Natural killer cell treated with Interleukin-12 subunit alpha and Interleukin-12 subunit beta and Interleukin-15 and Interleukin-18, amount 100 ng/mL, for 72 hours (primary cell): Measurements from ENCODE around the gene SAFB2. TPM values are rescaled to one million over a fixed set of nuclear protein-coding genes. Genes with fewer than 3 reads are reported as not detected.
"Not testable (repeated sequence)": the region's sequence is repeated elsewhere in the genome, so short reads cannot be mapped to it uniquely, and the experiment has no call there.

ENCODE experiments used
- ATAC-seq, 2 donors: fragments of 150-1000 bp; cut with Tn5 transposase in 1 of 2; sonication (Bioruptor Pico), chemical (Tn5 transposase) in 1 of 2; 2 replicates each; pipeline ENCODE4 v1.10.0; 2021
- DNase-seq: peaks from one replicate; pipeline ENCODE4 v3.0.0; 2022; ENCODE audit warnings: low spot score
- H3K27ac Mint-ChIP-seq, 2 donors: 1 replicate in 1 of 2; 2 replicates in 1 of 2; pipeline ENCODE4 v1.8.0; 2022; ENCODE audit warnings: mixed read lengths in 2 of 2, mild to moderate bottlenecking in 1 of 2, moderate library complexity in 1 of 2
- H3K27me3 Mint-ChIP-seq, 2 donors: 1 replicate in 1 of 2; 2 replicates in 1 of 2; pipeline ENCODE4 v1.8.0; 2022; ENCODE audit warnings: mixed read lengths in 2 of 2
- H3K36me3 Mint-ChIP-seq: one replicate; pipeline ENCODE4 v1.8.0; 2022; ENCODE audit warnings: mixed read lengths
- H3K4me1 Mint-ChIP-seq, 2 donors: 1 replicate in 1 of 2; 2 replicates in 1 of 2; pipeline ENCODE4 v1.8.0; 2022; ENCODE audit warnings: low read depth in 2 of 2, mixed read lengths in 2 of 2, mild to moderate bottlenecking in 1 of 2
- H3K4me3 Mint-ChIP-seq: one replicate; pipeline ENCODE4 v1.8.0; 2022; ENCODE audit warnings: mixed read lengths
- H3K9me3 Mint-ChIP-seq: 2 replicates; pipeline ENCODE4 v1.8.0; 2022; ENCODE audit warnings: mixed read lengths
- total RNA-seq, 2 donors: library from RNA; stranded (reverse); gene quantifications; one replicate each; pipeline ENCODE4 v1.2.3, GENCODE V29; 2022

The SAFB2 gene
- total RNA-seq, 2 donors from 2014 or later = 116 to 204 TPM

- Mint-ChIP-seq H3K4me1 (peaks cover 17 to 20% of the 10 kb centered on the region in 2 donors), H3K9me3 (no peaks in the 10 kb centered on the region), H3K4me3 (no peak overlapping the region), H3K36me3 (peaks cover 58% of the 10 kb centered on the region), H3K27ac (no peak overlapping the region), H3K27me3 (no peaks in the 10 kb centered on the region)
- ATAC-seq = no peak
- no peak for DNase-seq
Observed at GRCh38 chr19:5609881-5610448, 12.6 kb downstream of the SAFB2 start.

DNA sequence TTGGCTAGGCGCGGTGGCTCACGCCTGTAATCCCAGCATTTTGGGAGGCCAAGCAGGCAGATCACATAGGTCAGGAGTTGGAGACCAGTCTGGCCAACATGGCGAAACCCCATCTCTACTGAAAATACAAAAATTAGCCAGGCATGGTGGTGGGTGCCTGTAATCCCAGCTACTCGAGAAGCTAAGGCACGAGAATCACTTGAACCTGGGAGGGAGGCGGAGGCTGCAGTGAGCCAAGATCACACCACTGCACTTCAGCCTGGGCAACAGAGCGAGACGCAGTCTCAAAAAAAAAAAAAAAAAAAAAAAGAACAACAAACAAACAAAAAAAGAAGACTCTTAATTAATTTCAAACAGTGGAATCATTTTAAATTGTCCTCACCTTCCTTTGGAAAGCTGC, 13.8 kb downstream of the SAFB2 start:
- H3K27ac Mint-ChIP-seq, H3K9me3 Mint-ChIP-seq, H3K27me3 Mint-ChIP-seq, DNase-seq, ATAC-seq, H3K4me3 Mint-ChIP-seq: not testable (repeated sequence)
- Mint-ChIP-seq H3K36me3 (peaks cover 54% of the 10 kb centered on the region), H3K4me1 (peaks cover 17 to 20% of the 10 kb centered on the region in 2 donors)

DNA sequence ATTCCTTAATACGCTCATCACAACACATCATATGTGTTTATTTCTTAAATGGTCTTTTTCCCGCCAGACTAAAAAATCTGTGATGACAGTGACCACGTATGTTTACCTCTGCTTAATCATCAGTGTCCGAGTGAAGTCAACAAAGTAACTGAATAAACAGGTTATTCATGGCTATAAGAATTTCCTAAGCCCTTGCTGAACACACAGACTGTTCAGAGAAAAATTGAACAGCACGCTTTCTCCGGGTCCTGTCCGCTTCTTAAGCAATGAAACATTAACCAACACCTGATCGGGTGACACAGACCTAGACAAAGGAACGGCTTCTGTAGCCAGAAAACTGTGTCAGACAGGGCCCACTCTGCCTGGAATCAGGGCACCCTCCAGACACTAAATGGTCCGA, 14.3 kb downstream of the SAFB2 start:
- Mint-ChIP-seq H3K27me3 (no peaks in the 10 kb centered on the region), H3K9me3 (no peaks in the 10 kb centered on the region), H3K27ac (peak overlapping the region in 1 of 2 donors; percentile 38), H3K36me3 (peaks cover 49% of the 10 kb centered on the region), H3K4me1 (peaks cover 16 to 17% of the 10 kb centered on the region in 2 donors), H3K4me3 (no peak overlapping the region)
- DNase-seq (no peak), ATAC-seq (no peak)

DNA sequence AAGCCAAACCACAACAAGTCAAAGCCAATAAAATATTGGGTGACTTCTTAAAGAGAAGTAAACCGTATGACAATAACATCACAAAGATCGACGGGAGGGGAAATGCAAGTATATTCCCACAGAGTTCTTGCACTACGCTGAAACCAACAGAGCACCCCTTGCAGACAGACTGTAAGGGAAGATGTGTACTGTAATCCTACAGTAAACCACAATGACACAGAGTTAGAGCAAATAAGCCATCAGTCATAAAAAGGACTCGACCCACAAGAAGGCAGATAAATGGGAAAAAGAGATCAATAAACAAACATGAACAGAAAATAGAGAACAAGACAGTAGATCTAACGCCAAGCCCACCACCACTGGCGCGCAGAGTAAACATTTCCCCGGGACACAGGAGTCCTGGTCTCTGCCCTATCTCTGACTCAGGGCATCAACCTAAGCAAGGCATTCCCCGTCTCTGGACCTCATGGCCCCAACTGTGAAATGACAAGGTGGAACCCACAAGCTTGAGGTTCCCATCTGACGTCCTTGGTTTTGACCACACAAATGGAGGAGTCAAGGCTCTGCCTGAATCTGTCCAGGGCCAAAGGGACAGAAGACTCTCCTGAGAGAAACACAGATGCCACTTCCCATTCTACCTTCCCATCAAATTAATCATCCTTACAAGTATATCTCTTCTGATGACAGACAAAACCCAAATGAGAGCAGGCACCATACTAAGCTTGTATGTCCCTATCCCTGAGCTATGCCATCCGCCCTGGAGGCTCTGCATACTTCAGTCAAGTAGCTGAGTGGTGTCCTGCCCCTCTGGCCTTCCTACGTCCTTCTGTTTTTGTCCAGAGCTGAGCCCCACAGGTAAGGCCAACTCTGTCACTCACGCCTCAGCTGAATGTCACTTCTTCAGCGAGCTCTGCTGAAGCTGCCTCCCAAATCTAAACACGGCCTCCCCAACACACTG, 15.0 kb downstream of the SAFB2 start:
- H3K27me3 Mint-ChIP-seq = no peaks in the 10 kb centered on the region
- no peak overlapping the region for H3K4me3 Mint-ChIP-seq
- ATAC-seq = no peak
- DNase-seq = no peak
- H3K4me1 Mint-ChIP-seq = peaks cover 12 to 19% of the 10 kb centered on the region in 2 donors
- peaks cover 43% of the 10 kb centered on the region for H3K36me3 Mint-ChIP-seq
- H3K9me3 Mint-ChIP-seq = no peaks in the 10 kb centered on the region
- H3K27ac Mint-ChIP-seq = peak overlapping the region in 1 of 2 donors; percentile 38

GRCh38 chr19:5605362-5605761, 17.2 kb downstream of the SAFB2 start:
- no peak for ATAC-seq
- Mint-ChIP-seq H3K9me3 (no peaks in the 10 kb centered on the region), H3K27ac (peak overlapping the region in 1 of 2 donors; percentile 51), H3K36me3 (peaks cover 37% of the 10 kb centered on the region), H3K4me1 (peaks cover 12 to 21% of the 10 kb centered on the region in 2 donors), H3K27me3 (no peaks in the 10 kb centered on the region), H3K4me3 (no peak overlapping the region)
- no peak for DNase-seq

GRCh38 chr19:5603626-5604025, 18.9 kb downstream of the SAFB2 start:
- no peak for ATAC-seq
- H3K4me3 Mint-ChIP-seq = no peak overlapping the region
- no peaks in the 10 kb centered on the region for H3K9me3 Mint-ChIP-seq
- no peak for DNase-seq
- no peak overlapping the region for H3K27ac Mint-ChIP-seq
- H3K36me3 Mint-ChIP-seq = peaks cover 49% of the 10 kb centered on the region
- H3K27me3 Mint-ChIP-seq = no peaks in the 10 kb centered on the region
- peaks cover 12 to 26% of the 10 kb centered on the region in 2 donors for H3K4me1 Mint-ChIP-seq

- Mint-ChIP-seq H3K27me3 (no peaks in the 10 kb centered on the region), H3K4me3 (no peak overlapping the region), H3K36me3 (peaks cover 40% of the 10 kb centered on the region), H3K9me3 (no peaks in the 10 kb centered on the region), H3K4me1 (peaks cover 9 to 14% of the 10 kb centered on the region in 2 donors), H3K27ac (no peak overlapping the region)
- DNase-seq (no peak), ATAC-seq (no peak)
Observed at GRCh38 chr19:5600797-5601196, 21.8 kb downstream of the SAFB2 start.

DNA sequence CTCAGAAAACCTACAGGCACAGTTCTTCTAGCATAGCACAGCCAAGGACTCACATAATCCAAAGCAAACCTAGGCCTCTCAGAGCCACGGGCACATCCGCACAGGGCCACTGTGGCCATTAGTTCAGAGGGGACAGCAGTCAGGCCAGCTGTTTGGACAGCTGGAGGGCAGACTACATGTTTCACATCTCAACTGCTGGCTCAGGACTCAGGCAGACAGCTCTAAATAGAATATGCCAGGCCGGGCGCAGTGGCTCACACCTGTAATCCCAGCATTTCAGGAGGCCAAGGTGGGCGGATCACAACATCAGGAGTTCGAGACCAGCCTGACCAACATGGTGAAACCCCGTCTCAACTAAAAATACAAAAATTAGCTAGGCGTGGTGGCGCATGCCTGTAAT, 26.8 kb downstream of the SAFB2 start:
- H3K36me3 Mint-ChIP-seq = peaks cover 36% of the 10 kb centered on the region
- no peaks in the 10 kb centered on the region for H3K9me3 Mint-ChIP-seq
- peaks cover 5 to 6% of the 10 kb centered on the region in 2 donors for H3K4me1 Mint-ChIP-seq
- DNase-seq = no peak
- no peak overlapping the region for H3K27ac Mint-ChIP-seq
- no peaks in the 10 kb centered on the region for H3K27me3 Mint-ChIP-seq
- no peak for ATAC-seq
- no peak overlapping the region for H3K4me3 Mint-ChIP-seq

GRCh38 chr19:5595129-5595528, 27.4 kb downstream of the SAFB2 start:
- Mint-ChIP-seq H3K36me3 (peaks cover 32% of the 10 kb centered on the region), H3K27me3 (no peaks in the 10 kb centered on the region), H3K4me3 (no peak overlapping the region), H3K9me3 (no peaks in the 10 kb centered on the region), H3K27ac (no peak overlapping the region), H3K4me1 (peaks cover 3 to 5% of the 10 kb centered on the region in 2 donors)
- DNase-seq (no peak), ATAC-seq (no peak)

- peaks cover 0 to 5% of the 10 kb centered on the region in 2 donors for H3K4me1 Mint-ChIP-seq
- H3K9me3 Mint-ChIP-seq = no peaks in the 10 kb centered on the region
- H3K27me3 Mint-ChIP-seq = no peaks in the 10 kb centered on the region
- no peak overlapping the region for H3K27ac Mint-ChIP-seq
- peaks cover 28% of the 10 kb centered on the region for H3K36me3 Mint-ChIP-seq
- no peak for ATAC-seq
- H3K4me3 Mint-ChIP-seq = no peak overlapping the region
- DNase-seq = no peak
Observed at GRCh38 chr19:5594521-5594950, 28.0 kb downstream of the SAFB2 start.

DNA sequence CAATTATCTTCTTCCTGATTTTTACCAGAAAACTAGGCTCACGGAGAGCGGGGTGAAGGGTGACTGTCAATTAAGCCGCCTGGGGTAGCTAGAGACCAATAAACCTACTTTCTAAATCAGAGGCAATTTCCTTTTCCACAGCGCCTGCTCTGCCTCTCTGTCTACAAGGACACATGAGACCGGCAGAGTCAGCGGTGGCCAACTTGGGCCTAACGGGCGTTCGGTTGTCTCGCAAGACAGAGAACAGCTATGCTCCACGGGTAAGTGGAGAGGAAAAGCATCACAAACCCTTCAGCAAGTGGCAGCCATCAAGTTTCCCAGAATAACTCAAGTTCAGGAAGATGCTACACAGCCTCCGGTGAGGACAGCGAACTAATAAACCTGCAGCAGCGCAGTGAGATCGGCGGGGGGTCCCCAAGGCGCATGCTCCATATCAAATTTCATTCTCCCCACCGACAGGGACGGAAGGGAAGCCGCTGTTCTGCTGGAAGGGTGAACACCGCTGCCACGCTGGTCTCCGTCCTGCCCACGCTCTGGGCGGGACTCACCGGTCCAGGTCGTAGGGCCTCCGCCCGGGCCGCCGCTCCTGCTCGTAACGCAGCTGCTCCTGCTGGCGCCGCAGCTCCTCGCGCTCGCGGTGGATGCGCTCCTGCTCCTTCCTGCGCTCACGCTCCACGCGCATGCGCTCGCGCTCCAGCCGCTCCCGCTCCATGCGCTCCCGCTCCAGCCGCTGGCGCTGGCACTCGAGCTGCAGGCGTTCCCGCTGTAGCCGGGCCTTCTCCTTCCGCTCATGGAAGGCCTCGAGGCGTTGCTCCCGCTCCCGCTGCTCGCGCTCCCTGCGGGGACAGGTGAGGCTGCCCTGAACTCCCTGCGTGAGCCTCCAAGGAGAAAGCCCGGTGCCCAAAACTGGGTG, 29.0 kb downstream of the SAFB2 start:
- Mint-ChIP-seq H3K27ac (no peak overlapping the region), H3K4me3 (no peak overlapping the region), H3K9me3 (no peaks in the 10 kb centered on the region), H3K4me1 (peaks cover 0 to 5% of the 10 kb centered on the region in 2 donors), H3K36me3 (peaks cover 18% of the 10 kb centered on the region), H3K27me3 (no peaks in the 10 kb centered on the region)
- DNase-seq = no peak
- ATAC-seq = no peak

DNA sequence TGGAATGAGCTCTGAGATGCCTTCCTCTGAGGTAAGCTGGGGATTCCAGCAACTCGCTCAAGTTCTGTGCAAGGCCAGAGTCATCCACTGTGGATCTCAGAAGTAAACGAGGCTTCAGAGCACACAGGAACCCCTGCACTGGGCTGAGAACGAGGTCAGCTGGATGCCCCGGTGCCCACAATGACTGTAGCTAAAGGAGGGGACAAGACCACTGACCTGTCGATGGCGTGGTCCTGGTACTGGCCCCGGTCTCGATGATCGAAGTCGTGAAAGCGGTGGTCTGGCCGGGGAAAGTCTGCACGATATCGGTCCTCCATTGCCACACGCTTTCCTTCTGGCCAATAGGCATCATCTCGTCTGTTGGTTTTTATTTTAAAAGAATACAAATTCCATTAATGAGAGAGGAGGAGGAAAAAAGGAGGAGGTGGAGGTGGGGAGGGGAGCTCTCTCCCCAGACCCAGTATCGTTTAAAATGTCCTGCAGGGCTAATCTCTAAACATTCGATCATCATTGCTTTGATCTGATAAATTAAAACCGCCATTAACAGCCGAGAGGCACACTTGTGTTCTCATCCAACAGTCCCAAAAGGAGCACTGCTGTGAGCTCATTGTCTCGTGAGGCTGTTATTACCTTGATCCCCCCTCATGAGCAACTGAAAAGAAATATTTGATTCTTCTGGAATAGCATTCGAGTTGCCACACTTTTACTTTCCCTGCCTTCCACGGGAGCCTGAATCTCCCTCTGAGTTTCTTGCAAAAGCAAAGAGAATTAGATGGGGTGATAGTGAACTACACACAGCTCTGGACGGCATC, 29.8 kb downstream of the SAFB2 start:
- ATAC-seq (no peak), DNase-seq (no peak)
- Mint-ChIP-seq H3K27ac (no peak overlapping the region), H3K4me3 (no peak overlapping the region), H3K4me1 (peaks cover 0 to 5% of the 10 kb centered on the region in 2 donors), H3K36me3 (peaks cover 17% of the 10 kb centered on the region), H3K9me3 (no peaks in the 10 kb centered on the region), H3K27me3 (no peaks in the 10 kb centered on the region)

- Mint-ChIP-seq H3K36me3 (peaks cover 11% of the 10 kb centered on the region), H3K27me3 (no peaks in the 10 kb centered on the region), H3K4me3 (no peak overlapping the region), H3K27ac (no peak overlapping the region), H3K4me1 (peaks cover under 1 to 2% of the 10 kb centered on the region in 2 donors), H3K9me3 (no peaks in the 10 kb centered on the region)
- ATAC-seq (no peak), DNase-seq (no peak)
Observed at GRCh38 chr19:5591476-5591875, 31.1 kb downstream of the SAFB2 start.
